Panc1 (cell line): ENCODE measurements around the gene EMX2.

Experiments used
- CTCF ChIP-seq: fragments of 450-650 bp; IDR thresholded peaks from 2 replicates; pipeline ENCODE4 v1.5.1; 2017; ENCODE audit warnings: mild to moderate bottlenecking
- REST ChIP-seq, 2 experiments: IDR thresholded peaks; 2 replicates each; pipeline ENCODE4 v1.6.1; 2011 to 2012; ENCODE audit warnings: low read depth in 2 of 2, control low read depth in 1 of 2, low read length in 1 of 2, mild to moderate bottlenecking in 1 of 2, moderate library complexity in 1 of 2; ENCODE audit not compliant: insufficient read depth in 1 of 2
- TCF7L2 ChIP-seq: IDR thresholded peaks from 2 replicates; pipeline ENCODE4 v1.6.1; 2011; ENCODE audit warnings: mild to moderate bottlenecking, low read depth, low read length, inconsistent platforms

- no peak for TF ChIP-seq TCF7L2
- TF ChIP-seq CTCF = no peak
- no peak for TF ChIP-seq REST (IDR thresholded peaks at IDR 0.05; ENCODE audit: insufficient read depth in 1 of 2, low read depth in 2 of 2, low read length in 1 of 2)
Measured at GRCh38 chr10:117532003-117532385, 10.6 kb upstream of the EMX2 start.
